GM18519 (cell line): ENCODE measurements around the gene KIF4B.

ENCODE experiments used
- ATAC-seq: cut with Tn5 transposase; IDR thresholded peaks from one replicate; pipeline ENCODE4 v1.9.1; 2021; ENCODE audit warnings: mild to moderate bottlenecking, moderate library complexity; ENCODE audit not compliant: unreplicated experiment, low FRiP score

Gene KIF4B

GRCh38 chr5:155049569-155050383 lies 36.2 kb downstream of the KIF4B start:
- ATAC-seq = no peak

DNA sequence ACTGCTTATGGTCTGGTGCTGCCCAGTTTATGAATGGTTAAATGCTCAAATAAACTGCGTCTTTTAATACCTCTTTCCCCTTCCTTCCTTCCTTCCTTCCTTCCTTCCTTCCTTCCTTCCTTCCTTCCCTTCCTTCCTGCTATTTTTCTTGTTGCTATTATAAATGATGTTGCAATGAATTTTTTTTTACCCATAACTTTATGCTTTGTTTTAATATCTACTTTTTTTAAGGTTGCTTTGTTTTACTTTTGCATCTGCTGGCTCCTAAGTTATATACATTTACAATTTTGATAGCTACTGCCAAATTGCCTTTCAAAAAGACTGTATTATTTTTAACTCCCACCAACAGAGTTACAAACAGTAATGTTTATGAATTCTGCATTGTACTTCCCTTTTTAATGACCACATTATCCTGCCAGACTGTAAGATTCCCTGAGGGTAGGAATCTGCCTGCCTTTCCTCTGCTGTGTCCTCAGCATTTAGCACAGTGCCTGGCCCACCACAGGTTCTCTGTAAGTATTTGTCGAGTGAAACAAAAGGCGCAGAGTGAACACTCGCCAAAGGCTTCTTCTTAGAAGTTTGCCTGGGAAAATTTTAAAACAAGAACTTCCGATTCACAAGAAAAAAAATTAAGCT lies 36.9 kb downstream of the KIF4B start:
- no peak for ATAC-seq

GRCh38 chr5:155052532-155052931 lies 39.0 kb downstream of the KIF4B start:
- ATAC-seq = no peak

- no peak for ATAC-seq
Observed at GRCh38 chr5:155053501-155053900, 39.9 kb downstream of the KIF4B start.

GRCh38 chr5:155056644-155057269 lies 43.2 kb downstream of the KIF4B start:
- no peak for ATAC-seq

GRCh38 chr5:155057626-155058025 lies 44.1 kb downstream of the KIF4B start:
- ATAC-seq = no peak

DNA sequence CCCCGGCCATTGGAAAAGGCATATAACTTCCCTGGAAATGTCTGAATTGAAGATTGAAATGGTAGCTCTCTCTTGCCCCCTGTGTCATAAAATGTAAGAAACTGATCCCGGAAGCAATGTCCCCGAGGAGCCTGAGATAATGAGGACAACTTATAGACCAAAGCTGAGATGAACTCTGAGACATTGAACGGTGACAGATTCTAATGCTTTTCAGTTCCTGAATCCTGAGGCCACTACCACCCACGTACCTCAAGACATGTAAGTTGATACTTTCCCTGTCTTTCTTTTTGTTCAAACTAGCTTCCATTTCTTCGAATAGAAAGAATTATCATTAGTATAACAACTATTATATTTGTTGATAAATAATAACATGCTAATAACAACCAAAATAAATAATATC lies 51.0 kb downstream of the KIF4B start:
- no peak for ATAC-seq

GRCh38 chr5:155066886-155067595 lies 53.5 kb downstream of the KIF4B start:
- ATAC-seq = no peak
